IMR-90 (cell line): Measurements from ENCODE around the gene AHR.

Experiments used
- BHLHE40 ChIP-seq: fragments of 150-350 bp; IDR thresholded peaks from 2 replicates; pipeline ENCODE4 v1.6.1; 2016; ENCODE audit warnings: mild to moderate bottlenecking, low read depth, low read length
- CTCF ChIP-seq: conservative IDR thresholded peaks from 2 replicates; pipeline ENCODE4 v1.5.1; 2012; ENCODE audit warnings: mild to moderate bottlenecking, low read depth, low read length, improper control_type of control experiment
- MXI1 ChIP-seq: IDR thresholded peaks from 2 replicates; pipeline ENCODE4 v1.6.1; 2012; ENCODE audit warnings: low read depth, mild to moderate bottlenecking, low read length, moderate library complexity, borderline replicate concordance
- NFE2L2 ChIP-seq: fragments of 150-350 bp; IDR thresholded peaks from 2 replicates; pipeline ENCODE4 v1.6.1; 2016; ENCODE audit warnings: low read depth, mild to moderate bottlenecking, low read length
- SMC3 ChIP-seq: fragments of 150-350 bp; IDR thresholded peaks from 2 replicates; pipeline ENCODE4 v1.6.1; 2016; ENCODE audit warnings: low read depth, mild to moderate bottlenecking, antibody characterized with exemption, low read length, moderate library complexity
- USF2 ChIP-seq: fragments of 150-350 bp; IDR thresholded peaks from 2 replicates; pipeline ENCODE4 v1.6.1; 2017; ENCODE audit warnings: mild to moderate bottlenecking, antibody characterized with exemption, low read length, low read depth

GRCh38 chr7:17253885-17254284 is 44.6 kb upstream of the AHR start:
- TF ChIP-seq MXI1 (no peak), CTCF (no peak), SMC3 (no peak), NFE2L2 (no peak), USF2 (no peak), BHLHE40 (no peak)
